Endothelial cell of umbilical vein (primary cell): Measurements from ENCODE around the gene TRIM14.

Source experiments
- EZH2 ChIP-seq: IDR thresholded peaks from 2 replicates; pipeline ENCODE4 v1.6.1; 2012; ENCODE audit warnings: borderline replicate concordance, low read depth, mild to moderate bottlenecking, moderate library complexity, low read length, inconsistent platforms; ENCODE audit not compliant: severe bottlenecking
- FOS ChIP-seq: IDR thresholded peaks from 2 replicates; pipeline ENCODE4 v1.6.1; 2011; ENCODE audit warnings: mild to moderate bottlenecking, low read length, moderate library complexity, borderline replicate concordance; ENCODE audit not compliant: insufficient read depth
- GATA2 ChIP-seq: IDR thresholded peaks from 2 replicates; pipeline ENCODE4 v1.7.0; 2011; ENCODE audit warnings: low read depth, mild to moderate bottlenecking, moderate library complexity, mixed read lengths, low read length; ENCODE audit not compliant: insufficient read length, insufficient read depth
- JUN ChIP-seq: IDR thresholded peaks from 2 replicates; pipeline ENCODE4 v1.6.1; 2011; ENCODE audit warnings: borderline replicate concordance, low read depth; ENCODE audit not compliant: insufficient read length, insufficient read depth
- MYC ChIP-seq: IDR thresholded peaks from one replicate; pipeline ENCODE4 v1.6.1; 2011; ENCODE audit warnings: mild to moderate bottlenecking, low read depth, low read length
- POLR2A ChIP-seq: IDR thresholded peaks from 2 replicates; pipeline ENCODE4 v1.6.1; 2012; ENCODE audit warnings: low read depth, mild to moderate bottlenecking, control low read depth, low read length
- POLR2AphosphoS5 ChIP-seq: IDR thresholded peaks from 2 replicates; pipeline ENCODE4 v1.6.1; 2012; ENCODE audit warnings: low read depth, mild to moderate bottlenecking, control low read depth, low read length, moderate library complexity; ENCODE audit not compliant: insufficient read depth
- TF ChIP-seq, protein P1 (sequence below), 2 donors: IDR thresholded peaks; 1 replicate in 1 of 2; 2 replicates in 1 of 2; pipeline ENCODE4 v1.5.1; 2011; ENCODE audit warnings: low read length in 2 of 2, mild to moderate bottlenecking in 2 of 2, moderate library complexity in 2 of 2, control low read depth in 1 of 2, inconsistent platforms in 1 of 2, low read depth in 1 of 2; ENCODE audit not compliant: insufficient read depth in 1 of 2; ENCODE audit errors: extremely low read depth in 1 of 2
- TF ChIP-seq, protein P2 (sequence below): IDR thresholded peaks from 2 replicates; pipeline ENCODE4 v1.6.1; 2011; ENCODE audit not compliant: insufficient read depth, insufficient read length

DNA sequence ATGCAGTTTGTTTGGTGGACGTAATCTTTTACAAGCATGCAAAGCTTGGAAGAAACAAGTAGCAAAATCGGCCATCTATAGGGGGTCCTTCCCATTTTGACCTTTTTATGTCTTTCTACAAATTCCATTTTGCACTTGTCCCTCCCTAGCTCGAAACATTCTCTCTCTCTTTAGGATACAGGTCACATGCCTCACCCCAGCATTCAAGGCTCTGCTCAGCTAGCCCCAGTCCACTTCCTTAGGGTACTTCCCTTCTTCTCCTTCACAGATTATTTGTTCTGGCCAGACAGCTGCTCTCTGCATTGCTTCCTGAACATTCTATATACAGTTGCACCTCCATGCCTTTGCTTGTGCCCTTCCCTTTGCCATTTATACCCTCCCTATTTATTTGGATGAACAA, 31.7 kb upstream of the TRIM14 start:
- TF ChIP-seq POLR2A (no peak), POLR2AphosphoS5 (no peak), JUN (no peak), EZH2 (no peak), GATA2 (no peak), MYC (no peak), FOS (no peak)
- TF ChIP-seq, protein P1, sequence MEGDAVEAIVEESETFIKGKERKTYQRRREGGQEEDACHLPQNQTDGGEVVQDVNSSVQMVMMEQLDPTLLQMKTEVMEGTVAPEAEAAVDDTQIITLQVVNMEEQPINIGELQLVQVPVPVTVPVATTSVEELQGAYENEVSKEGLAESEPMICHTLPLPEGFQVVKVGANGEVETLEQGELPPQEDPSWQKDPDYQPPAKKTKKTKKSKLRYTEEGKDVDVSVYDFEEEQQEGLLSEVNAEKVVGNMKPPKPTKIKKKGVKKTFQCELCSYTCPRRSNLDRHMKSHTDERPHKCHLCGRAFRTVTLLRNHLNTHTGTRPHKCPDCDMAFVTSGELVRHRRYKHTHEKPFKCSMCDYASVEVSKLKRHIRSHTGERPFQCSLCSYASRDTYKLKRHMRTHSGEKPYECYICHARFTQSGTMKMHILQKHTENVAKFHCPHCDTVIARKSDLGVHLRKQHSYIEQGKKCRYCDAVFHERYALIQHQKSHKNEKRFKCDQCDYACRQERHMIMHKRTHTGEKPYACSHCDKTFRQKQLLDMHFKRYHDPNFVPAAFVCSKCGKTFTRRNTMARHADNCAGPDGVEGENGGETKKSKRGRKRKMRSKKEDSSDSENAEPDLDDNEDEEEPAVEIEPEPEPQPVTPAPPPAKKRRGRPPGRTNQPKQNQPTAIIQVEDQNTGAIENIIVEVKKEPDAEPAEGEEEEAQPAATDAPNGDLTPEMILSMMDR (IDR thresholded peaks at IDR 0.05; ENCODE audit: extremely low read depth in 1 of 2, insufficient read depth in 1 of 2, low read depth in 1 of 2, low read length in 2 of 2): no peak
- TF ChIP-seq, protein P2, sequence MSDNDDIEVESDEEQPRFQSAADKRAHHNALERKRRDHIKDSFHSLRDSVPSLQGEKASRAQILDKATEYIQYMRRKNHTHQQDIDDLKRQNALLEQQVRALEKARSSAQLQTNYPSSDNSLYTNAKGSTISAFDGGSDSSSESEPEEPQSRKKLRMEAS: no peak
